PC-9 (cell line): ENCODE data around the gene ACTR5. TPM values are rescaled to one million over a fixed set of nuclear protein-coding genes. Genes with fewer than 3 reads are reported as not detected.

Experiments used
- BruUV-seq: library from RNA; stranded (reverse); fragments of 400-500 nt; replicated peaks from 2 replicates; lab custom pipeline; 2021; lab: Mats Ljungman, UMichigan
- CTCF ChIA-PET: fragments of 300-600 bp; sonication (Branson Sonifier 250); formaldehyde crosslinking; loops from one replicate; lab custom pipeline; 2022; ENCODE audit warnings: antibody characterized with exemption; lab: Charles Lee
- POLR2A ChIA-PET: fragments of 300-600 bp; sonication (Branson Sonifier 250); formaldehyde crosslinking; loops from one replicate; lab custom pipeline; 2022; ENCODE audit warnings: antibody characterized with exemption; ENCODE audit not compliant: unreplicated experiment; lab: Charles Lee
- DNase-seq, 2 experiments: peaks; one replicate each; pipeline versions ENCODE4 v3.0.0 to v3.0.0-alpha.2; 2015 to 2022; ENCODE audit warnings: mixed read lengths in 1 of 2
- H2AFZ ChIP-seq: fragments of 200-600 bp; sonication (generic); 2 replicates; pipeline ENCODE4 v1.8.1; 2017; ENCODE audit warnings: antibody characterized with exemption
- H3F3A ChIP-seq: fragments of 200-600 bp; sonication (generic); 2 replicates; pipeline ENCODE4 v1.8.1; 2017; ENCODE audit warnings: antibody characterized with exemption, mild to moderate bottlenecking, low read depth; ENCODE audit not compliant: insufficient read depth
- H3K27ac ChIP-seq: fragments of 200-600 bp; sonication (generic); 2 replicates; pipeline ENCODE4 v1.6.1; 2016; ENCODE audit warnings: mixed run types
- H3K27me3 ChIP-seq: fragments of 200-600 bp; sonication (generic); 2 replicates; pipeline ENCODE4 v1.6.1; 2016; ENCODE audit warnings: low read depth, mixed run types; ENCODE audit not compliant: insufficient read depth
- H3K36me3 ChIP-seq: fragments of 200-600 bp; sonication (generic); 2 replicates; pipeline ENCODE4 v1.6.1; 2016; ENCODE audit warnings: low read depth, mixed run types
- H3K4me1 ChIP-seq: fragments of 200-600 bp; sonication (generic); replicated peaks from 2 replicates; pipeline ENCODE4 v1.6.1; 2016; ENCODE audit warnings: mixed run types; ENCODE audit not compliant: insufficient read depth
- H3K4me2 ChIP-seq: fragments of 200-600 bp; sonication (generic); 2 replicates; pipeline ENCODE4 v1.6.1; 2017; ENCODE audit warnings: mixed run types
- H3K4me3 ChIP-seq: fragments of 200-600 bp; sonication (generic); 2 replicates; pipeline ENCODE4 v1.6.1; 2016; ENCODE audit warnings: mixed run types
- H3K79me2 ChIP-seq: fragments of 200-600 bp; sonication (generic); 2 replicates; pipeline ENCODE4 v1.6.1; 2017; ENCODE audit warnings: low read depth, mixed run types
- H3K9me2 ChIP-seq: fragments of 200-600 bp; sonication (generic); 2 replicates; pipeline ENCODE4 v1.8.1; 2017; ENCODE audit warnings: mild to moderate bottlenecking; ENCODE audit not compliant: insufficient read depth
- H3K9me3 ChIP-seq: fragments of 200-600 bp; sonication (generic); 2 replicates; pipeline ENCODE4 v1.8.1; 2016; ENCODE audit warnings: low read depth; ENCODE audit not compliant: insufficient read depth
- H4K20me1 ChIP-seq: fragments of 200-600 bp; sonication (generic); 2 replicates; pipeline ENCODE4 v1.8.1; 2017; ENCODE audit not compliant: insufficient read depth
- EZH2 ChIP-seq: fragments of 200-600 bp; sonication (generic); IDR thresholded peaks from 2 replicates; pipeline ENCODE4 v1.8.0; 2017; ENCODE audit warnings: antibody characterized with exemption, low read depth
- intact Hi-C: fragments of 100-400 bp; cut with micrococcal nuclease; formaldehyde crosslinking; loops from one replicate; pipeline ENCODE4 v1.10.0; 2022; ENCODE audit not compliant: unreplicated experiment
- total RNA-seq: library from RNA; stranded (reverse); gene quantifications from 2 replicates; pipeline ENCODE4 v1.2.3, GENCODE V29; 2021
- TF ChIP-seq, protein P1 (sequence below): fragments of 200-600 bp; sonication (generic); conservative IDR thresholded peaks from 2 replicates; pipeline ENCODE4 v1.6.1; 2017; ENCODE audit warnings: mixed run types, antibody characterized with exemption, mild to moderate bottlenecking, moderate library complexity

The ACTR5 gene
- total RNA-seq, 1 experiment from 2014 or later: 7.8 TPM

DNA sequence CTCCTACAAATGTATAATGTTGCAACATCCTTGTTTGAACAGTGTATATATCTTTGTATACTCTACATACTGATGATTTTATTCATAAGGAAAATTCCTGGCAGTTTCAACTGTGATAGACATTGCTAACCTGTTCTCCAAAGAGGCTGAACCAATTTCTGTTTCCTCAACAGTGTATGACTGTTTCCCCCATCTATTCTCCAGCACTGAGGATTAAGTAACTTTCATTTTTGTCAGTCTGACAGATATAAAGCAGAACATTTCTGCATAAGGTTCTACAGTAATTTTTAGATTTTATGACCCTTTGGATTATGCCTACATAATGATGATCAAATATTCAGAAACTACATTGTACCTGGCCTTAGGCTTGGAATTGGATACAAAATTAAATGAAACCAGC lies 67.2 kb downstream of the ACTR5 start:
- no TSS peak for BruUV-seq
- Histone ChIP-seq H3F3A (no peaks in the 10 kb centered on the region), H3K4me1 (no peaks in the 10 kb centered on the region), H3K9me2 (no peaks in the 10 kb centered on the region), H3K4me3 (no peak overlapping the region), H3K36me3 (no peaks in the 10 kb centered on the region), H4K20me1 (no peaks in the 10 kb centered on the region), H3K4me2 (no peak overlapping the region), H3K79me2 (no peaks in the 10 kb centered on the region), H3K27ac (no peak overlapping the region), H2AFZ (no peak overlapping the region), H3K9me3 (no peaks in the 10 kb centered on the region), H3K27me3 (peaks cover 30% of the 10 kb centered on the region)
- TF ChIP-seq EZH2: no peak
- TF ChIP-seq, protein P1, sequence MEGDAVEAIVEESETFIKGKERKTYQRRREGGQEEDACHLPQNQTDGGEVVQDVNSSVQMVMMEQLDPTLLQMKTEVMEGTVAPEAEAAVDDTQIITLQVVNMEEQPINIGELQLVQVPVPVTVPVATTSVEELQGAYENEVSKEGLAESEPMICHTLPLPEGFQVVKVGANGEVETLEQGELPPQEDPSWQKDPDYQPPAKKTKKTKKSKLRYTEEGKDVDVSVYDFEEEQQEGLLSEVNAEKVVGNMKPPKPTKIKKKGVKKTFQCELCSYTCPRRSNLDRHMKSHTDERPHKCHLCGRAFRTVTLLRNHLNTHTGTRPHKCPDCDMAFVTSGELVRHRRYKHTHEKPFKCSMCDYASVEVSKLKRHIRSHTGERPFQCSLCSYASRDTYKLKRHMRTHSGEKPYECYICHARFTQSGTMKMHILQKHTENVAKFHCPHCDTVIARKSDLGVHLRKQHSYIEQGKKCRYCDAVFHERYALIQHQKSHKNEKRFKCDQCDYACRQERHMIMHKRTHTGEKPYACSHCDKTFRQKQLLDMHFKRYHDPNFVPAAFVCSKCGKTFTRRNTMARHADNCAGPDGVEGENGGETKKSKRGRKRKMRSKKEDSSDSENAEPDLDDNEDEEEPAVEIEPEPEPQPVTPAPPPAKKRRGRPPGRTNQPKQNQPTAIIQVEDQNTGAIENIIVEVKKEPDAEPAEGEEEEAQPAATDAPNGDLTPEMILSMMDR: no peak
- intact Hi-C loops: no loop called here
- no peak for DNase-seq
- POLR2A ChIA-PET: no interaction called here
- CTCF ChIA-PET: interaction anchor here (0.7 kb wide), 1 partner anchor 68 kb away, joined by 5 read pairs; no protein-coding TSS in a partner anchor

- peaks cover 21% of the 10 kb centered on the region for H3K27me3 ChIP-seq
- H3K9me3 ChIP-seq: peaks cover 7% of the 10 kb centered on the region; the same call in 1 of the 2 replicates
- H3K4me2 ChIP-seq: no peak overlapping the region
- no peak overlapping the region for H2AFZ ChIP-seq
- CTCF ChIA-PET: no interaction called here
- TF ChIP-seq, protein P1: no peak
- no peak for TF ChIP-seq EZH2
- intact Hi-C loops: no loop called here
- H3K4me3 ChIP-seq: no peak overlapping the region
- no peaks in the 10 kb centered on the region for H4K20me1 ChIP-seq
- H3K36me3 ChIP-seq: no peaks in the 10 kb centered on the region
- no peaks in the 10 kb centered on the region for H3K4me1 ChIP-seq
- no peaks in the 10 kb centered on the region for H3K9me2 ChIP-seq
- DNase-seq: no peak
- no peaks in the 10 kb centered on the region for H3F3A ChIP-seq
- H3K27ac ChIP-seq: no peak overlapping the region
- H3K79me2 ChIP-seq: no peaks in the 10 kb centered on the region
- POLR2A ChIA-PET: no interaction called here
- BruUV-seq: no TSS peak
Measured at GRCh38 chr20:38818113-38819065, 70.1 kb downstream of the ACTR5 start.

Other genes with a start within 250 kb of the ACTR5 start
- not detected in 2 replicates for gene ADIG, start 167.3 kb upstream of the ACTR5 start, total RNA-seq
- gene ARHGAP40, start 146.7 kb upstream of the ACTR5 start, total RNA-seq: 0.92 and 1.8 TPM in 2 replicates
- not detected in 2 replicates for gene SLC32A1, start 24.0 kb upstream of the ACTR5 start, total RNA-seq
- 0.05 TPM in 1 of 2 replicates, not detected in the other for gene PPP1R16B, start 57.2 kb downstream of the ACTR5 start, total RNA-seq
- gene FAM83D, start 178.0 kb downstream of the ACTR5 start, total RNA-seq: 44.6 and 57.3 TPM in 2 replicates
- gene DHX35, start 213.9 kb downstream of the ACTR5 start, total RNA-seq: 12.1 and 12.6 TPM in 2 replicates